Adrenal gland (tissue), 5 donors: Measurements from ENCODE around the gene BCOR.

Experiments used
- CTCF ChIP-seq, 6 experiments: fragments of 450-650 bp in 4 of 6; fragments of 200-600 bp in 2 of 6; sonication (generic) in 1 of 6; IDR thresholded peaks; 1 replicate in 5 of 6; 2 replicates in 1 of 6; pipeline versions ENCODE4 v1.5.1 to v1.8.0; 2016 to 2021; ENCODE audit warnings: antibody characterized with exemption in 6 of 6, mild to moderate bottlenecking in 2 of 6, moderate library complexity in 1 of 6
- POLR2A ChIP-seq, 2 donors: fragments of 450-650 bp; IDR thresholded peaks; one replicate each; pipeline ENCODE4 v1.6.1; 2017; ENCODE audit warnings: antibody characterized with exemption in 2 of 2, mild to moderate bottlenecking in 2 of 2, moderate library complexity in 1 of 2
- donor health status: DM: no; HTN: no; CAD: no.

DNA sequence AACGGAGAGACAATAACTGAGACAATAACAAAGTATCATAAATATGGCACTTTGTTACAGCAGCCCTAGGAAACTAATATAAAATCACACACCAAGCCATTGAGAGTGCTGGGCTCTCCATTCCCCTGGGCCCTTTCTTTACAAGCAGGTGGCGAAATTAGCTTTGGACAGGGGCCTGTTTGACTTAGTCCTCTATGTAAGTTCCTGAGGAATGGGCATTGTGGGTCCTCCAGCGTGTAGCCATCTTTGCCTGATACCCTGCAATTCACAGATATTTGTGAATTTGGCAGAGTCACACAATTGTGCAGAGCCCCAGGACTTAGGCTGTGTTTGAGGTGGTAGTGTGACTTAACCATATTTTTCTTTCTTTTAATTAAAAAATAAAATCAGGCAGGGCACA lies 67.6 kb downstream of the BCOR start:
- no peak for TF ChIP-seq POLR2A (IDR thresholded peaks at IDR 0.05)
- TF ChIP-seq CTCF (IDR thresholded peaks at IDR 0.05) = no peak
